Coronary artery (tissue), 2 donors: ENCODE results near the gene CADM4.

Experiments
- DNase-seq: peaks from one replicate; pipeline ENCODE4 v3.0.0-alpha.2; 2017; ENCODE audit warnings: low spot score
- H3K27ac ChIP-seq, 2 donors: fragments of 200-600 bp; sonication (generic); one replicate each; pipeline ENCODE4 v1.5.1; 2016 to 2019
- H3K4me3 ChIP-seq: fragments of 200-600 bp; sonication (generic); 2 replicates; pipeline ENCODE4 v1.5.1; 2016; ENCODE audit warnings: mild to moderate bottlenecking, moderate library complexity
- TF ChIP-seq, protein P1 (sequence below): fragments of 200-600 bp; sonication (generic); IDR thresholded peaks from one replicate; pipeline ENCODE4 v1.5.1; 2019; ENCODE audit warnings: antibody characterized with exemption

CADM4 gene

GRCh38 chr19:43623889-43624670 is 15.6 kb downstream of the CADM4 start:
- DNase-seq: no peak
- no peak overlapping the region for H3K4me3 ChIP-seq
- TF ChIP-seq, protein P1, sequence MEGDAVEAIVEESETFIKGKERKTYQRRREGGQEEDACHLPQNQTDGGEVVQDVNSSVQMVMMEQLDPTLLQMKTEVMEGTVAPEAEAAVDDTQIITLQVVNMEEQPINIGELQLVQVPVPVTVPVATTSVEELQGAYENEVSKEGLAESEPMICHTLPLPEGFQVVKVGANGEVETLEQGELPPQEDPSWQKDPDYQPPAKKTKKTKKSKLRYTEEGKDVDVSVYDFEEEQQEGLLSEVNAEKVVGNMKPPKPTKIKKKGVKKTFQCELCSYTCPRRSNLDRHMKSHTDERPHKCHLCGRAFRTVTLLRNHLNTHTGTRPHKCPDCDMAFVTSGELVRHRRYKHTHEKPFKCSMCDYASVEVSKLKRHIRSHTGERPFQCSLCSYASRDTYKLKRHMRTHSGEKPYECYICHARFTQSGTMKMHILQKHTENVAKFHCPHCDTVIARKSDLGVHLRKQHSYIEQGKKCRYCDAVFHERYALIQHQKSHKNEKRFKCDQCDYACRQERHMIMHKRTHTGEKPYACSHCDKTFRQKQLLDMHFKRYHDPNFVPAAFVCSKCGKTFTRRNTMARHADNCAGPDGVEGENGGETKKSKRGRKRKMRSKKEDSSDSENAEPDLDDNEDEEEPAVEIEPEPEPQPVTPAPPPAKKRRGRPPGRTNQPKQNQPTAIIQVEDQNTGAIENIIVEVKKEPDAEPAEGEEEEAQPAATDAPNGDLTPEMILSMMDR: no peak
- no peak overlapping the region for H3K27ac ChIP-seq

- no peak for DNase-seq
- no peak overlapping the region for H3K4me3 ChIP-seq
- TF ChIP-seq, protein P1: no peak
- no peak overlapping the region for H3K27ac ChIP-seq
Measured at GRCh38 chr19:43622956-43623355, 16.7 kb downstream of the CADM4 start.

DNA sequence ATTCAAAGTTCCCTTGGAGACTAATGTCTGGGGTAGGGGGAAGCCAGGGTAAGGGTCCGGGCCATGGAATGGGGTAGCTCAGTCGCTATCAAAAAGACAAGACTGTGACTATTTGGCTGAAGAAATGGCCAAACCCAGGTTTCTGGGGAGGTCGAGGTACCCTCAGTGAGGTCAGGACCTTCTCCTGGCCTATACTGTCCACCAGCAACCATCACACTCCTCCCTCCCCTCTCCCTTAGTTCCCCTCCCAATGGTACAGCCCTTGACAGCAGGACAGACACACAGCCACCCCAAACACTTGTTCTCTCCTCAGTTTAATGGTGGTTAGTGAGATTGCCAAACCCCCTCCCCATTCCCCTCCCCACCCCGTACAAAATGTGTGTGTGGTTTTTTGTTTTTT is 17.6 kb downstream of the CADM4 start:
- no peak for DNase-seq
- H3K27ac ChIP-seq: no peak overlapping the region
- TF ChIP-seq, protein P1: no peak

GRCh38 chr19:43620061-43621001 is 19.3 kb downstream of the CADM4 start:
- H3K4me3 ChIP-seq: peak overlapping the region; percentile 88
- H3K27ac ChIP-seq: peak overlapping the region; percentile 78 to 96
- TF ChIP-seq, protein P1: no peak
- DNase-seq: no peak

More for the DNA sequence above, 17.6 kb downstream of the CADM4 start:
- no peak overlapping the region for H3K4me3 ChIP-seq

- Histone ChIP-seq H3K4me3 (peak within 1 kb of the TSS; percentile 88), H3K27ac (peak within 1 kb of the TSS; percentile 78 to 96)
- TF ChIP-seq, protein P1: no peak
- peak; percentile 91 for DNase-seq
Measured at GRCh38 chr19:43619262-43620060, 20.2 kb downstream of the CADM4 start, which contains the start of gene ZNF428. Gene ZNF428, minus strand, starts transcription at chr19:43619629. Its CDS starts 5,325 bp downstream, at chr19:43614304.

DNA sequence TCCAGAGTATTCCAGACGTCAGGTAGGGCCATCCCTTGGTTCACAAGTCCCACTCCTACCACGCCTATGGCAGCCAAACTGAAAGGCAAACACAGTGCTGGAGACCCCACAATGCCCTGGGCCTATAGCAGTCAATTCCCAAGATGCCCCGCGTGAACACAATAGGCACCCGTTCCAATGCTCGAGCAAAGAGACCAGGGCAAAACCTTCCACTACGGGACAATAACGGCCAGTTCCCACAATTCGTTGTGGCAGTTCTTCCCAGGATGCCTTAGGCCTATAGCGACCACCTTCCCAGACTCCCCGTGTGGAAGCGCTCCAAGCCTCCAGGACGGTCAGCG is 20.8 kb downstream of the CADM4 start:
- peak overlapping the region; percentile 88 for H3K4me3 ChIP-seq
- peak overlapping the region; percentile 78 to 96 for H3K27ac ChIP-seq
- TF ChIP-seq, protein P1: no peak
- DNase-seq: no peak
